HepG2 (cell line): Measurements from ENCODE around the gene SEMA7A. TPM values are rescaled to one million over a fixed set of nuclear protein-coding genes. Genes with fewer than 3 reads are reported as not detected.

Experiments used
- ATF7 ChIP-seq, 2 experiments: fragments of 450-650 bp in 1 of 2; sonication (generic) in 1 of 2; formaldehyde crosslinking in 1 of 2; IDR thresholded peaks; 2 replicates each; pipeline versions ENCODE4 v1.4.0 to v1.6.1; 2016 to 2020; ENCODE audit warnings: antibody characterized with exemption in 1 of 2, mild to moderate bottlenecking in 1 of 2, missing genetic modification reagents in 1 of 2
- ELF3 ChIP-seq: IDR thresholded peaks from 2 replicates; pipeline ENCODE4 v1.6.1; 2016; ENCODE audit warnings: missing genetic modification reagents, missing compliant biosample characterization
- GTF2F1 ChIP-seq: fragments of 150-350 bp; IDR thresholded peaks from 2 replicates; pipeline ENCODE4 v1.6.1; 2014; ENCODE audit warnings: low read length
- HNRNPK ChIP-seq: fragments of 200-400 bp; formaldehyde crosslinking; IDR thresholded peaks from 2 replicates; pipeline ENCODE4 v1.6.1; 2018; ENCODE audit warnings: low read length, low read depth, moderate library complexity, mild to moderate bottlenecking; ENCODE audit not compliant: poor library complexity, severe bottlenecking
- HNRNPLL ChIP-seq: fragments of 200-400 bp; formaldehyde crosslinking; IDR thresholded peaks from 2 replicates; pipeline ENCODE4 v1.6.1; 2017; ENCODE audit warnings: mild to moderate bottlenecking, low read depth, low read length; ENCODE audit not compliant: poor library complexity, severe bottlenecking
- HOXA5 ChIP-seq: sonication (generic); formaldehyde crosslinking; IDR thresholded peaks from 2 replicates; pipeline ENCODE4 v1.4.0; 2020; ENCODE audit warnings: missing genetic modification reagents
- KDM6A ChIP-seq: IDR thresholded peaks from 2 replicates; pipeline ENCODE4 v1.6.1; 2016; ENCODE audit warnings: low read depth
- KMT2B ChIP-seq: IDR thresholded peaks from 2 replicates; pipeline ENCODE4 v1.6.1; 2016; ENCODE audit warnings: missing genetic modification reagents, missing compliant biosample characterization
- MTF2 ChIP-seq: sonication (generic); formaldehyde crosslinking; IDR thresholded peaks from 2 replicates; pipeline ENCODE4 v1.5.0; 2020; ENCODE audit warnings: missing genetic modification reagents, borderline replicate concordance
- SMYD3 ChIP-seq: sonication (generic); formaldehyde crosslinking; IDR thresholded peaks from 2 replicates; pipeline ENCODE4 v1.8.1; 2023; ENCODE audit warnings: mild to moderate bottlenecking, missing genetic modification reagents
- TBP ChIP-seq: sonication (generic); formaldehyde crosslinking; IDR thresholded peaks from 2 replicates; pipeline ENCODE4 v1.5.0; 2020; ENCODE audit warnings: missing genetic modification reagents
- TCF7L2 ChIP-seq: IDR thresholded peaks from 2 replicates; pipeline ENCODE4 v1.6.1; 2011; ENCODE audit warnings: mild to moderate bottlenecking, low read depth, low read length, moderate library complexity
- WIZ ChIP-seq: sonication (generic); formaldehyde crosslinking; IDR thresholded peaks from 2 replicates; pipeline ENCODE4 v1.5.1; 2020; ENCODE audit warnings: mild to moderate bottlenecking, missing genetic modification reagents
- ZFP37 ChIP-seq: sonication (generic); formaldehyde crosslinking; IDR thresholded peaks from 2 replicates; pipeline ENCODE4 v1.4.0; 2020; ENCODE audit warnings: missing genetic modification reagents, borderline replicate concordance
- ZNF124 ChIP-seq: sonication (generic); formaldehyde crosslinking; IDR thresholded peaks from 2 replicates; pipeline ENCODE4 v1.4.0; 2020; ENCODE audit warnings: missing genetic modification reagents
- ZNF256 ChIP-seq: sonication (generic); formaldehyde crosslinking; conservative IDR thresholded peaks from 2 replicates; pipeline ENCODE4 v1.4.0; 2020; ENCODE audit warnings: missing genetic modification reagents
- ZNF329 ChIP-seq: sonication (generic); formaldehyde crosslinking; IDR thresholded peaks from 2 replicates; pipeline ENCODE4 v1.9.0; 2021; ENCODE audit warnings: low read depth, mild to moderate bottlenecking, missing genetic modification reagents
- ZNF510 ChIP-seq: sonication (generic); formaldehyde crosslinking; IDR thresholded peaks from 2 replicates; pipeline ENCODE4 v1.4.0; 2020; ENCODE audit warnings: low read depth, mild to moderate bottlenecking, missing genetic modification reagents
- ZNF607 ChIP-seq: sonication (generic); formaldehyde crosslinking; IDR thresholded peaks from 2 replicates; pipeline ENCODE4 v1.5.1; 2020; ENCODE audit warnings: missing genetic modification reagents, mild to moderate bottlenecking, borderline replicate concordance
- ZNF75D ChIP-seq: sonication (generic); formaldehyde crosslinking; IDR thresholded peaks from 2 replicates; pipeline ENCODE4 v1.8.1; 2023; ENCODE audit warnings: missing genetic modification reagents, mild to moderate bottlenecking, borderline replicate concordance
- polyA plus RNA-seq, 8 experiments: library from polyadenylated mRNA; depleted of rRNA in 3 of 8; stranded (reverse) in 7 of 8; unstranded in 1 of 8; fragments of >200 nt; fragmentation: Illumina TruSeq in 4 of 8; extraction: Trizol in 4 of 8; gene quantifications; 2 replicates each; pipeline versions ENCODE4 v1.2.1 to v1.2.3, GENCODE V29; 2011 to 2016; ENCODE audit warnings: low read depth in 4 of 8, missing spikeins in 1 of 8, mixed read lengths in 1 of 8; ENCODE audit not compliant: insufficient read depth in 1 of 8
- total RNA-seq, 5 experiments: library from RNA; depleted of rRNA; stranded (reverse); fragments of >200 nt; fragmentation: Illumina TruSeq; extraction: Trizol; gene quantifications; 2 replicates each; pipeline ENCODE4 v1.2.3, GENCODE V29; 2016; ENCODE audit warnings: low read depth in 1 of 5
- TF ChIP-seq, protein P1 (sequence below): IDR thresholded peaks from 2 replicates; pipeline ENCODE4 v1.6.1; 2018; ENCODE audit warnings: missing genetic modification reagents, mild to moderate bottlenecking, missing compliant biosample characterization
- TF ChIP-seq, protein P2 (sequence below): IDR thresholded peaks from 2 replicates; pipeline ENCODE4 v1.6.1; 2016; ENCODE audit warnings: mild to moderate bottlenecking, missing biosample characterization, missing genetic modification reagents
- TF ChIP-seq, protein P3 (sequence below): IDR thresholded peaks from 2 replicates; pipeline ENCODE4 v1.6.1; 2012; ENCODE audit warnings: low read length, improper control_type of control experiment
- TF ChIP-seq, protein P4 (sequence below): sonication (generic); formaldehyde crosslinking; IDR thresholded peaks from 2 replicates; pipeline ENCODE4 v1.9.0; 2021; ENCODE audit warnings: missing genetic modification reagents, mild to moderate bottlenecking, borderline replicate concordance

SEMA7A gene
- total and polyA plus RNA-seq, 2 of the 13 experiments (the other 11 are each of a cell fraction or from before 2014, with no cell fraction given): 9.0 to 15.8 TPM

DNA sequence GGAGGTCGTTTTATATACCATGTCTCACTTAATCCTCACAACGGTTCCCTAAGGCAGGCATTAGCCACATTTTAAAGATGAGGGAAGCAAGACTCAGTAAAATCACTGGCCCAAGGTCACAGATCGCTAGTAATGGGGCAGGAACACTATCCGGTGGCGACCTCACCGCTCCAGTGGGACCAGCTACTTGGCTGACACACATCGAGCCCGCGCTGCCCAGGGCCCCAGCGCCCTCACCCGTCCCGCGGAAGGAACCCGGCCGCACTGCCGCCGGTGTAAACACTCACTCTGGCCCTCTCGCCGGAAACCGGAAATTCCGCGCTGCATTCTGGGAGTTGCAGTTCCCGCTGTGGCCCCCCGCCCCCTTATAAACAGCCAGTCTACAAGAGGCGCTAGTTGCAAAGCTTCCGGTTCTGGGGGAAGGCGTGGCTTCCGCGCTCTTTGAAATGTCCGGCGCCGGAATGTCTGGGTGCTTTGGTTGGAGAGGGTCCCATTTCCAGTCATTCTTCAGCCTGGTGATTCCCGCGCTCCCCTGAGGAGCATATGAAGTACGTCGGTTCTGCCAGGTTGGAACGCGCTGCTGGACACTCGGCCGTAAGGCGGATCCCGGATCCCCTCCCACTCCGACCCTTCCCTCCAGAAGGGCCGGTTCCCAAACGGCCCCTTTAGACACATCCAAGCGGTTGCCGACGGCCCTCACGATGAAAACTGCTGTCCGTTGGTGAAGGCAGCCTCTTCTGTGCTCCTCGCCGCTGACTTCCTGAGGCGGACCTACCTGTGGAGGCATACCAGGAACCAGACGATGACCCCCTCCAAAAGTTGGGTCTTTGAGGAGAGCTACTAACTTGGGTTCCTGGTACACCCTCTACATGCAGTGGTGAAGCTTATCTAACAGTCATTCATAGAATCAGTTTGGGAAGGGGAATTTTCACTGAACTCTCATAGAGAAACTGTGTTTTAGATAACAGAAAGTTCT is 27.4 kb upstream of the SEMA7A start, which contains the start of gene UBL7 (continued):
- TF ChIP-seq SMYD3 (CRISPR knock-in tag) (no peak), KDM6A (CRISPR knock-in tag) (no peak), ZNF510 (CRISPR knock-in tag) (no peak), KMT2B (peak; percentile 90), ZNF256 (CRISPR knock-in tag) (no peak), TCF7L2 (no peak), ZNF75D (CRISPR knock-in tag) (no peak), HNRNPLL (peak; percentile 59), ZNF124 (no peak; the same call in 1 of the 2 replicates), HOXA5 (CRISPR knock-in tag) (peak; percentile 90), GTF2F1 (no peak), HNRNPK (no peak), ZFP37 (CRISPR knock-in tag) (peak; percentile 84; the same call in 1 of the 2 replicates), ZNF329 (CRISPR knock-in tag) (no peak), WIZ (no peak), ZNF607 (peak; percentile 11; the same call in 1 of the 2 replicates), ELF3 (peak; percentile 80), ATF7 (IDR thresholded peaks at IDR 0.05) (no peak), ATF7 (CRISPR knock-in tag; IDR thresholded peaks at IDR 0.05) (no peak), TBP (CRISPR knock-in tag) (no peak), MTF2 (CRISPR knock-in tag) (no peak)
- TF ChIP-seq, protein P1, sequence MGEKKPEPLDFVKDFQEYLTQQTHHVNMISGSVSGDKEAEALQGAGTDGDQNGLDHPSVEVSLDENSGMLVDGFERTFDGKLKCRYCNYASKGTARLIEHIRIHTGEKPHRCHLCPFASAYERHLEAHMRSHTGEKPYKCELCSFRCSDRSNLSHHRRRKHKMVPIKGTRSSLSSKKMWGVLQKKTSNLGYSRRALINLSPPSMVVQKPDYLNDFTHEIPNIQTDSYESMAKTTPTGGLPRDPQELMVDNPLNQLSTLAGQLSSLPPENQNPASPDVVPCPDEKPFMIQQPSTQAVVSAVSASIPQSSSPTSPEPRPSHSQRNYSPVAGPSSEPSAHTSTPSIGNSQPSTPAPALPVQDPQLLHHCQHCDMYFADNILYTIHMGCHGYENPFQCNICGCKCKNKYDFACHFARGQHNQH (CRISPR knock-in tag): peak; percentile 84
- TF ChIP-seq, protein P2, sequence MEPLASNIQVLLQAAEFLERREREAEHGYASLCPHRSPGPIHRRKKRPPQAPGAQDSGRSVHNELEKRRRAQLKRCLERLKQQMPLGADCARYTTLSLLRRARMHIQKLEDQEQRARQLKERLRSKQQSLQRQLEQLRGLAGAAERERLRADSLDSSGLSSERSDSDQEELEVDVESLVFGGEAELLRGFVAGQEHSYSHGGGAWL (CRISPR knock-in tag): peak; percentile 84
- TF ChIP-seq, protein P3, sequence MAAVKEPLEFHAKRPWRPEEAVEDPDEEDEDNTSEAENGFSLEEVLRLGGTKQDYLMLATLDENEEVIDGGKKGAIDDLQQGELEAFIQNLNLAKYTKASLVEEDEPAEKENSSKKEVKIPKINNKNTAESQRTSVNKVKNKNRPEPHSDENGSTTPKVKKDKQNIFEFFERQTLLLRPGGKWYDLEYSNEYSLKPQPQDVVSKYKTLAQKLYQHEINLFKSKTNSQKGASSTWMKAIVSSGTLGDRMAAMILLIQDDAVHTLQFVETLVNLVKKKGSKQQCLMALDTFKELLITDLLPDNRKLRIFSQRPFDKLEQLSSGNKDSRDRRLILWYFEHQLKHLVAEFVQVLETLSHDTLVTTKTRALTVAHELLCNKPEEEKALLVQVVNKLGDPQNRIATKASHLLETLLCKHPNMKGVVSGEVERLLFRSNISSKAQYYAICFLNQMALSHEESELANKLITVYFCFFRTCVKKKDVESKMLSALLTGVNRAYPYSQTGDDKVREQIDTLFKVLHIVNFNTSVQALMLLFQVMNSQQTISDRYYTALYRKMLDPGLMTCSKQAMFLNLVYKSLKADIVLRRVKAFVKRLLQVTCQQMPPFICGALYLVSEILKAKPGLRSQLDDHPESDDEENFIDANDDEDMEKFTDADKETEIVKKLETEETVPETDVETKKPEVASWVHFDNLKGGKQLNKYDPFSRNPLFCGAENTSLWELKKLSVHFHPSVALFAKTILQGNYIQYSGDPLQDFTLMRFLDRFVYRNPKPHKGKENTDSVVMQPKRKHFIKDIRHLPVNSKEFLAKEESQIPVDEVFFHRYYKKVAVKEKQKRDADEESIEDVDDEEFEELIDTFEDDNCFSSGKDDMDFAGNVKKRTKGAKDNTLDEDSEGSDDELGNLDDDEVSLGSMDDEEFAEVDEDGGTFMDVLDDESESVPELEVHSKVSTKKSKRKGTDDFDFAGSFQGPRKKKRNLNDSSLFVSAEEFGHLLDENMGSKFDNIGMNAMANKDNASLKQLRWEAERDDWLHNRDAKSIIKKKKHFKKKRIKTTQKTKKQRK: no peak
- TF ChIP-seq, protein P4, sequence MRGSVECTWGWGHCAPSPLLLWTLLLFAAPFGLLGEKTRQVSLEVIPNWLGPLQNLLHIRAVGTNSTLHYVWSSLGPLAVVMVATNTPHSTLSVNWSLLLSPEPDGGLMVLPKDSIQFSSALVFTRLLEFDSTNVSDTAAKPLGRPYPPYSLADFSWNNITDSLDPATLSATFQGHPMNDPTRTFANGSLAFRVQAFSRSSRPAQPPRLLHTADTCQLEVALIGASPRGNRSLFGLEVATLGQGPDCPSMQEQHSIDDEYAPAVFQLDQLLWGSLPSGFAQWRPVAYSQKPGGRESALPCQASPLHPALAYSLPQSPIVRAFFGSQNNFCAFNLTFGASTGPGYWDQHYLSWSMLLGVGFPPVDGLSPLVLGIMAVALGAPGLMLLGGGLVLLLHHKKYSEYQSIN (CRISPR knock-in tag): no peak
